Right ventricle myocardium inferior (tissue), 1 donor: Measurements from ENCODE around the gene KLRC4. TPM values are rescaled to one million over a fixed set of nuclear protein-coding genes. Genes with fewer than 3 reads are reported as not detected.
"Not testable (repeated sequence)": the region's sequence is repeated elsewhere in the genome, so short reads cannot be mapped to it uniquely, and the experiment has no call there.

ENCODE experiments used
- ATAC-seq: fragments of 200-7000 bp; cut with Tn5 transposase; one replicate; pipeline ENCODE4 v1.9.1; 2020; ENCODE audit warnings: mild to moderate bottlenecking, moderate library complexity
- DNase-seq: peaks from one replicate; pipeline ENCODE4 v3.0.0; 2021; ENCODE audit errors: missing footprints
- intact Hi-C: fragments of 100-400 bp; cut with DNase I; formaldehyde crosslinking; loops from one replicate; pipeline ENCODE4 v1.11.0; 2022
- total RNA-seq: library from RNA; stranded (reverse); fragmentation: NEBNext Ultra II Directional; extraction: Animal tissue kit (Norgen Biotek cat#: 25700); gene quantifications from one replicate; pipeline ENCODE4 v1.2.1, GENCODE V29; 2021
- donor health status: DM: no; HTN: yes; CAD: no; lungs with severe emphysema.

Gene KLRC4
- total RNA-seq, 1 donor from 2014 or later: not detected

DNA sequence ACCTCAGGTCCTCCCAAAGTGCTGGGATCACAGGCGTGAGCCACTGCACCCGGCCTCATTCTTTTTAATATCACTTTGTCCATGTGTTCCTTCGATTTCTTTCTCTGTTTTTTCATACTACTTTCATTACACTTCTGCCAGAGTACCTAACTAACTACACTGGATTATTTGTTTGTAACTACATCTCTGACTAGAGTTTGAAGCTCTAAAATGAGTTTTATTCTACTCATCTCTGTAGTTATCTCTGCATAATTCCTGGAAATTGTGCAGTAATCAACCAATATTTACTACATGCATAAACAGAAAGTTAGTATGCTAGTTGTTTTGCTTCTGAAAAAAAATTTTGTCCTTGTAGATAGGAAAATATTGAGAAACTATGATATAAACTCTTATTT, 34.9 kb downstream of the KLRC4 start:
- intact Hi-C loops: no loop called here
- ATAC-seq (no peak), DNase-seq (no peak)

DNA sequence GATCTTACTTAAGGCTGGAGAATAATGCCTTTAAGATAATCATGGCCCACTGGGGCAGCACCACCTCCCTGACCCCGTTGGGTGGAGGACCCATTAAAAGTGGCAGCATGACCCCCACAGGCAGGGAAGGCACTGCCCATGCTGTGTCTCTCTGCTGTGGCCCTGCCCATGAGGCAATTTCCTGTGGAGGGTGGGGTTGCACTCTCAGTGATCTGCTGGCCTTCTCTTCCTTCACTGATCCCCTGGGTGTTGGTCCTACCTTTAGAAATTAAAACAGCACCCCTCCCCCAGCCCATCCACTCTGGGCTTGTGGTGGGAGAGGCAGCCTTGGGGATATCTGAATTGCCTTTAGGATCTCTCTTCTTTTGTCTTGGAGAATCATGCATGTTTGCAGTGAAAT, 37.0 kb downstream of the KLRC4 start:
- intact Hi-C loops: no loop called here
- DNase-seq (no peak), ATAC-seq (peak; percentile 65)

DNA sequence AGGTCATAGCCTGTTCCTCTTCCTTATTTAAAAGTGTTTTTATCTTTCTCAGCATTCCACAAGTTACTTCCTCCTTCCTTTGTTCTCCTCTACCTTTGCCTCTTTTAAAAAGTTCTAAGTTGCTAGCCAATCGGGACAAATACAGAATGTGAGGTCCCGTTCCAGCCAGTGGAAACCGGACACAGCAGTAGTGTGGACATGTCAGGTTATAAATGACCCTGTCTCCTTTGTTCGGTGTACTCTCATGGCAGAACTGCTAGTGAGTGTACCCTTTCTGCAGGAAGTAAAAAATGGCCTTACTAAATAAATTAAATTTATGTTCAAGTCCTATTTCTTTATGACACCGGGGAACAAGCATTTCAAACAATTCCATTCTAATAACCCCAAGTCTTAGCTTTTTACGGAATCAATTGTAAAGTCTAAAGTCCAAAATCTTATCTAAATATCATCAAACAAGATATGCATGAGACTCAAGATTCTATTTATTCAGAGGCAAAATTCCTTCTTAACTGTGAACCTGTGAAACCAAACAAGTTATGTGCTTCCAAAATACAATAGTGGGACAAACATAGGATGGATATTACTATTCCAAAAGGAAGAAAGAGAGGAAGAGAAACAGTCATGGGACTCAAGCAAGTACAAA, 37.5 kb downstream of the KLRC4 start:
- ATAC-seq, DNase-seq, intact Hi-C loops: not testable (repeated sequence)

DNA sequence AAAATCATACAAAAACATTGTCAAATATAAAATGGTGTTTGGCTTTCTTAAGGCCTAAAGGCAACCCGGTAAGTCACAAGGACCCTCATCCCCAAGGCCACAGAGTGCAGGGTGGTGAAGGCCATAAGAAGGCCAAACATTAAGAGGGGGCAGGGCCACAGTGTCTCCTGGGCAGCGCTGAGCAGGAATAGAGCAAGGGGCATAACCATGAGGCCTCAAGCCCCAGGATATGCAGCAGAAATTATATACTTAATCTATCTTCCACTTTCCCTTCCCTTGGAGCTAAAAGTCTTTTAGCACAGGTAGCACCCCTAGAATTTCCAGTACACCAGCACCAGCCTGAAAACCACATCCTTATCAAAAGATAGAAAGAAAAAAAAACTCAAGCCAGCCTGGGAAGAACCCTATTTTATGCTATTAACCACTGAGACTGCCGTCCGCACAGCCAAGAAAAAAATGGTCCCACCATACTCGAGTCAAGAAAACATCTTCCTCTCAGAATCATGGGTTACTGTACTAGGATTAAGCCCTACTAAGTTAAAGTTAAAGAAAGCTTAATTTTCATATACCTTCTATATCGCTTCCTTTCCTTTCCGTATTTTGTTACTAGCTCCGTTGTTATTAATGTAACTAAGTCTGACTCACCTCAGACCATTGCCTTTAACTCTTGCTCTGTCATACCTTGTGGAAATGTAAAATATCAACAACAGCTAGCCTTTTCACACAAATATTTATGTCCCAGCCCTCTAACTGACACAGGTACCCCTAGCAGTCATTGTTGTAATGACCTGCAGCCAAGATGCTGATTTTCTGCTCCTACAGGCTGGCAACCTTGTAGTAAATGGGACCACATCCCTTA, 39.8 kb downstream of the KLRC4 start:
- intact Hi-C loops: loop anchor here (10.0 kb wide), 2 partner anchors 155 to 355 kb away; partner anchors contain the start of genes GABARAPL1 and YBX3

DNA sequence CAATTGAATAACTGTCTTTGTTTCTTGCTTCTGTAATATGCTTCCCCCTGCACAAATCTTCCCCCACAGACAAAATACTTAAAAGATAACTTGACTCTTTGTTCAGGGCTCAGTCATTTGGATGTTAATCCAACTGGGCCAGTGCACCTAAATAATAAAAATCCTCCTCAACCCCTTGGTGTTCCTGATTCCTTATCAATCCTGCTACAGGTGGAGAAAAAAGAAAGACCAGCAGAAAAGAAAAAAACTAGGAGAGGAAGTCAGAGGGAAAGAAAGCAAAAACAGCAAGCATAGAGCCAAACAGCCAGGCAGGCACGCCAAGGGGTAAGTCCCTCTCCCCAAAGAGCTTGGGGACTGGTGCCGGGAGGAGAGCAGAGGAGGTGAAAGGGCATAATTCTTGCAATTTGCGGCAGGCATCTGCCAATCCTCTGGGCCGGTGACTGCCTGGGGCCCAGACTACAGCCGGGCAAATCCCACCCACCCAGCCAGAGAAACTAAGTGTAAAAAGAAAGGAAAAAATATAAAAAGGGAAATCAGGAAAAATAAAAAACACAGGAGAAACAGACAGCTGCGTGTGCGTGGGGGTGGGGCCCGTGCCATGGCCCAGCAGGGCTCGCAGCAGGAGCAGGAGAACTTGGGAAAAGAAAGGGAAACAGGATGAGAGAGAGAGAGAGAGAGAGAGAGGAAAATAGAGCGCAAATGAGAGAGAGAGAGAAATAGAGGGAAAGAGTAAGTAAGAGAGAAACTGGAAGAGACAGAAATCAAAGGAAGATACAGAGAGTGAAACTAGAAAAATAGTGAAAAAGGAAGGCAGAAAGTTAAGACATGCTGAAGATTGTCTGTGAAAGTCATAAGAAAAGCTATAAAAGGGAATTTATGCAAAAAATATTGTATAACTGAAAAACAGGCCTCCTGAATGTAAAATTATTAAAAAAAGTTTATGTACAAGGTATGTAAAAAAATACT, 41.1 kb downstream of the KLRC4 start:
- no peak for ATAC-seq
- DNase-seq: no peak
- intact Hi-C loops: loop anchor here (10.0 kb wide), 2 partner anchors 154 to 356 kb away; partner anchors contain the start of genes GABARAPL1 and YBX3

More for the DNA sequence above, 39.8 kb downstream of the KLRC4 start:
- DNase-seq (no peak), ATAC-seq (no peak)

DNA sequence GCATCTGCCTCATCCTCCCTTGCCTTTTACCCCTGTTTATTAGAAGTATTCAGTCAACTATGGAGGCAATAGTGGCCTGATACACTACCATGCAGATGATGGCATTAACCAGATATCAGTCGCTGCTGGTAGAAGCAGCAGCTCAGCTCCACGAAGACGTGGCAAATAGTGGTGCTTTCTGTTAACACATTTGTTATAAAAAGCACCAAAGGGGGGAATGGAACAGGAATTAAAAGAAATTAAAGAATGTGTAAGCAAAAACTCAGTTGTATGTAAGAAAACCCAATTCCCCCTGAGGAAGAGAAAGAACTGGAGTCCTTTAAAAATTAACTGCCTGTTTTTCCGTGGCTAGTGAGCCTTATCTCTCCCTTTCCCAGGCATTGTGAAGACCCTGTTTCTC, 41.8 kb downstream of the KLRC4 start:
- ATAC-seq, DNase-seq: not testable (repeated sequence)
- intact Hi-C loops: loop anchor here (10.0 kb wide), 2 partner anchors 153 to 357 kb away; partner anchors contain the start of genes GABARAPL1 and YBX3

DNA sequence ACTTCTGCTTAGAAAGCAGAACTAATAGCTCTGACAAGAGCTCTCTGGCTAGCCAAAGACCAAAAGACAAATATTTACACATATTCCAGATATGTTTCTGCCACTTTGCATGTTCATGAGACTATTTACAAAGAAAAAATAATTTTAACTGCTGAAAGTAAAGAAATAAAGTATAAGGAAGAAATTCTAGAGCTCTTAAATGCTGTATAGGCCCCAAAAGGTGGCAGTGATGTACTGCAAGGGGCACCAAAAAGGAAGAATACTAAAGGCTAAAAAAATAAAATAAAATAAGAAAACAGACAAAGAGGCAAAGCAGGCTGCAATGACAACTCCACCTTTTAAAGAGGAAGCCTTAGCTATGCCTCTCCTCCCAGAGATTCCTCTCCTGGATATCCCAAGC, 42.7 kb downstream of the KLRC4 start:
- DNase-seq (no peak), ATAC-seq (no peak)
- intact Hi-C loops: loop anchor here (10.0 kb wide), 2 partner anchors 152 to 358 kb away; partner anchors contain the start of genes GABARAPL1 and YBX3

DNA sequence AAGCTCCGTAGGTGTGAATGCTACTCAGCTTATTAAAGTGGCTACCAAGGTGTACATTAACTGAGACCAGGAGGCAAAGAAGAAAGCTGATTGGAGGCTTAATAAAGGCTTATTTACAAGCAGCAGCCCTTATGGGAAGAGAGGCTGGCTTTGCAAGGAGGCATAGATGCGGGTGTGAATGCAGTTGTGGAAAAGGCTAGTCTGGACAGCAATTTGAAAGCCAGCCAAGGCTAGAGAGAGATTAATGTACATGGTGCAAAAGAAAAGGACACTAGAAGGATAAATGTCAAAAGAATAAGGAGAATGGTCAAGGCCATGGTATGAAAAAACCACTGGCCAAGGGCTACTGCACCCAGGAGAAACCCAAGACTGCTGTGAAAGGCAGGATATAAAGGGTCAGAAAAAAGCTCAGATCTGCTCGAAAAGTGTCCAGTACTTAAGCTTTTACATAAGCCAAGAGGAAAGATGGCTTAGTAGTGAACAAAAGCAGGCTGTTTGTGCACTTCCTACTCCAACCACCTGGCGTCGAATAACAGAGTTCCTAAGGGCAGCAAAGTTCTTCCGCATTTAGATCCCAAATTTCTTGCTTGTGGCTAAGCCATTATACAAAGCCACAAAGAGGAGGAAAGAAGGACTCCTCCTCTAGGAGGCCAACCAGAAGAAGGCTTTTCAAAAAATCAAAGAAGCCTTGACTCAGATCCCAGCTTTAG, 43.7 kb downstream of the KLRC4 start:
- intact Hi-C loops: loop anchor here (10.0 kb wide), 2 partner anchors 151 to 359 kb away; partner anchors contain the start of genes GABARAPL1 and YBX3
- ATAC-seq (no peak), DNase-seq (no peak)

DNA sequence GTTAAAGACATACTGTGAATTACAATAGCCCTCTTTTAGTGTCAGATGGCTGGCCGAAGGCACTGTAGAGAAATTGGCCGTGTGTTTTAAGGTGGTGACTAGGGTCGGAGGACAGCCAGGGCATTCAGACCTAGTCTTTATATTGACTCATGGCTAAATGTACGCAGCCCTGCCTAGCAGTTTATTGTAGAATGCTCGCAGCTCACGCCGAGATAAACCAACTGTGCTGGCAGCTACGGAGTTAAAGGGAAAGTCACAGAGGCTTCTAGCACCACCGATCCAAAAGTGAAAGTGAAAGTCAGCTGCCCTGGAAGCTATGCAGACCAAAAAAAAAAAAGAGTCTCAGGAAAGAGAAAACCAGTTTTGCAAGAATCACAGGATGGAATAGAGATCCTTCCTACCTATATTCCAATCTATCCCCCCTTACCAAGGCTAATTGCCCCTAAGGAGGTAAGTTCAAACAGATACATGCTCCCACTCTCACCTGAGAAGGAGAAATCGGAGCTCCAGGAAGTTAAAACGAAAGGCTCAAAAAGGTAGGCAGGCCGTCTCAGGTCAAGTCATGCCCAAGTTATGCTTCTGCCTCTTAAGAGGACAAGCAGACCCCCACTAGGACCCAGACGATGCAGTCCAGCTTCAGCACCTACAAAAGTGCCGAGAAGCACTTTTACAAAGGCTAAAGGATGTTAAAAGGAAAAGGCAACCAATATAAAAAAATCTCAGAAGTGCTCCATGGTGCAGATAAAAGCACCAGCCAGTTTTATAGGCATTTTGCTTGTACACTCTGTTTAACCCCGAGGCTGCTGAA, 44.5 kb downstream of the KLRC4 start:
- DNase-seq (no peak), ATAC-seq (peak; percentile 84)
- intact Hi-C loops: loop anchor here (10.0 kb wide), 2 partner anchors 150 to 360 kb away; partner anchors contain the start of genes GABARAPL1 and YBX3

DNA sequence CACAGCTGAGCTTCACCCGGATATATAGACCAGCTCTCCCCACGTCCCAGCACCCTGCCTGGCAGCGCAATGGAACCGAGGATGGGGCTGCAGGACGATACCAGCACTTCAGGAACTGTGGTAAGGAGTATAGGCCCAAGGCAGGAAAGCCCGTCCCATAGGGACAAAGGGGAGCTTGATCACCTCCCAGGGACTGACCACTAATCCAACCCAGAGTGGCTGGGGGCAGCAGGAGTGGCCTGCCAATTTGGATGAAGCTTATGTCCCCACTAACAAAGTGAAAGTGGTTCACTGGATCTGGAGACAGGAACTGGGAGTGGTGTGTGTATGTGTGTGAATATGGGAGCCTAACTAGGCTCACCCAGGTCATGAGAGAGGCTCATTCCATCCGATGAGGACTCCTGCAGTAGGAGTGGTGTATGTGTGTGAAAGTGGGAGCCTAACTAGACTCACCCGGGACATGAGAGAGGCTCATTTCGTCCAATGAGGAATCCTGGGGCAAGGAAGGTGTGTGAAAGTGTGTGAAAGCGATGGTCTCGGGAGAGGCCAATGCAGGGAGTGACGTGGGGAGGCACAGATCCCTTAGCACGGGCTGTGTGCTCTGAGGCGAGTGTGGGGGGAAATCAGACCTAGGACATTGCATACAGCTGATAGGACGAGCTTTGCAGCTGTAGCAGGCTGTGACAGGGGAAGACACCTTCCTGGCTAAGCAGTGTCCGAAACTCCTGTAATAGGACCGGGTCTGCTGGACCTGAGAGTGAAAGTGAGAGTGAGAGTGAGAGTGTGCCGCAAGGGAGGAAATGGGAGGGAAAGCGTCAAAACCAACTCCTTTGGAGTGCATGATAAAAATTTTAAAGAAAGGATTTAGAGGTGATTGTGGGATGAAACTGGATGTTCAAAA, 45.4 kb downstream of the KLRC4 start:
- no peak for DNase-seq
- intact Hi-C loops: loop anchor here (10.0 kb wide), 2 partner anchors 149 to 361 kb away; partner anchors contain the start of genes GABARAPL1 and YBX3

DNA sequence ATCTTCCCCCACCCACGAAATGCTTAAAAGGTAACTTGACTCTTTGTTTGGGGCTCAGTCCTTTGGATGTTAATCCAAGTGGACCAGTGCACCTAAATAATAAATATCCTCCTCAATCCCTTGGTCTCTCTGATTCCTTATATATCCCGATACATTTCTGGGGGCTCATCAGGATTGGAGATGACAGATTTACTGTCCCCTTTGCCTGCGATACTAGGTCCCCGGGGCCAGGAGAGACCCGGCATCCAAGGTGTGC, 46.0 kb downstream of the KLRC4 start:
- no peak for DNase-seq
- ATAC-seq: no peak
- intact Hi-C loops: loop anchor here (10.0 kb wide), 2 partner anchors 149 to 361 kb away; partner anchors contain the start of genes GABARAPL1 and YBX3

More for the DNA sequence above, 45.4 kb downstream of the KLRC4 start:
- peak; percentile 67 for ATAC-seq

DNA sequence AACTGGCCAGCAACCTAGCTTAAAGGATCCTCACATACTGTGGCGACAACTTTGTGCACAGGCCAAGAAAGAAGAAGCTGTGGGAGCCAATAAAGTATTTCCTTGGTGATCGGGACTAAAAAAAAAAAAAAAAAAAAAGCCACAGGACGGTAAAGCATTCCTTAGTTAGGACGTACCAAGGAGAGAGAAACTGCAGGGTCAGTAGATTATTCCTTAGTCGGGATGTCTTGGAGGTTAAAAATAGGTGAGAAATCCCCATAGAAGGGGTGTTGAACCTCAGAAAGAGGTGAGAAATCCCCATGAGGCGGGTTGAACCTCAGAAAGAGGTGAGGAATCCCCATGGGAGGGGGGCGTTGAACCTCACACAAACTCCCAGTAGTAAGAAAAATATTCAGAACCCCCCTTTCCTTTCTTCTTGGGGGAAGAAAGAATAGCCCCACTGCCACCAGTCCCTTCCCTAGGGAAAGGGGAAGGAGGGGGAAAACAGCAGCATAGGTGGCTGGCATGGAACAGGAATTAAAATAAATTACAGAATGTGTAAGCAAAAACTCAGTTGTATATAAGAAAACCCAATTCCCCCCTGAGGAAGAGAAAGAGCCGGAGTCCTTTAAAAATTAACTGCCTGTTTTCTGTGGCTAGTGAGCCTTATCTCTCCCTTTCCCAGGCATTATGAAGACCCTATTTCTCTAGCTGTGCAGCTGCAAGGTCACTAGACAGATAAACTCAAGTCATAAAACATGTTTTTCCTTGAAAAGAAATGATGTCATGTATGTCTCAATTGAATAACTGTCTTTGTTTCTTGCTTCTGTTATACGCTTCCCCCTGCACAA, 46.5 kb downstream of the KLRC4 start:
- intact Hi-C loops: loop anchor here (10.0 kb wide), 2 partner anchors 148 to 362 kb away; partner anchors contain the start of genes GABARAPL1 and YBX3
- ATAC-seq (no peak), DNase-seq (no peak)

DNA sequence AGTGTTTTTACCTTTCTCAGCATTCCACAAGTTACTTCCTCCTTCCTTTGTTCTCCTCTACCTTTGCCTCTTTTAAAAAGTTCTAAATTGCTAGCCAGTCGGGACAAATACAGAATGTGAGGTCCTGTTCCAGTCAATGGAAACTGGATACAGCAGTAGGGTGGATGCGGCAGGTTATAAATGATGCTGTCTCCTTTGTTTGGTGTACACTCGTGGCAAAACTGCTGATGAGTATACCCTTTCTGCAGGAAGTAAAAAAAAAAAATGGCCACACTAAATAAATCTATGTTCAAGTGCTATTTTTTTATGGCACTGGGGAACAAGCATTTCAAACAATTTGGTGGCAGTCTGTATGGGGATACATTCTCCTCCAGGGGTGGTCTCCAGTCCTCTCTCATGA, 47.2 kb downstream of the KLRC4 start:
- no peak for ATAC-seq
- DNase-seq: no peak
- intact Hi-C loops: loop anchor here (10.0 kb wide), 2 partner anchors 148 to 362 kb away; partner anchors contain the start of genes GABARAPL1 and YBX3

DNA sequence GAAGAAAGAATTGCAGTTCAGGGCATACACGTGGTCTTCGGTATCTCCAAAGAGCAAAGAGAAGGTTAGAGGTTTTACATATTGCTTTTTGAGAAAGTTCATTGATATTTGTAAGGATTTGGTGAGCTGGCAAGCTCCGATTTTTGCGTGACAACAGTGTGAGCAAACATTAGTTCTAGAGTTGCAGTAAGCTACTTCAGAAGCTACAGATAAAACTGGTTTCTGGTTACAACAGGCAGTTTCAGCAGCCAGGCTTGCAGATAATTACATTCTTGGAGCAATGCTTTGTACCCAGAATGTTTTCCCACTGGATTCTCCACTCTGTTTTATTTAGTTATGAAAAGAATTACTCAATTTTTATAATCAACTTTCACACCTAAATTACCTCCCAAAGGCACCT, 47.9 kb downstream of the KLRC4 start:
- intact Hi-C loops: loop anchor here (10.0 kb wide), 2 partner anchors 147 to 363 kb away; partner anchors contain the start of genes GABARAPL1 and YBX3
- no peak for DNase-seq
- ATAC-seq: no peak

DNA sequence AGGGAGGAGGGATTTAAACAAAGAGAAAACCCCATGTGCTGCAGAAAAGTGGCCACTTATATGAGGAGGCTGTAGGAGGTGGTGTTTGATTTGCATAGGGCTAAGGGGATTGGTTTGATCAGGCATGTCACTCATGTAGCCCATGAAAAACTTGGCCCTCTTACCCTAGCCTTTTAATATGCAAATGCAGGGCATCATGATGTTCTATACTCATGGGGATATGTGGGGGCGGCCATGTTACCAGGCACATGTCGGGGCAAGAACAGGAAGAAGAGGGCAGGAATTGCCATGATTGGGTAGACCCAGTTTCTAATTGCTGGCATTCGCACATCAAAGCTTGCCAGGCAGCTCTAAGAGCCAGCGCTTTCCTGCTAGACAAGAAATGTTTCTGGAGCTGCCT, 48.5 kb downstream of the KLRC4 start:
- no peak for DNase-seq
- intact Hi-C loops: loop anchor here (10.0 kb wide), 2 partner anchors 146 to 364 kb away; partner anchors contain the start of genes GABARAPL1 and YBX3
- no peak for ATAC-seq
